K562 (cell line): Measurements from ENCODE around the gene TTC21A. TPM values are rescaled to one million over a fixed set of nuclear protein-coding genes. Genes with fewer than 3 reads are reported as not detected.
A peak's percentile ranks its signal among the peaks of the same experiment; 100 is the strongest.

ENCODE experiments used
- BMI1 ChIP-seq: fragments of 150-350 bp; IDR thresholded peaks from 2 replicates; pipeline ENCODE4 v1.6.1; 2014; ENCODE audit warnings: low read length
- CLOCK ChIP-seq: fragments of 250-450 bp; sonication (Bioruptor Pico); IDR thresholded peaks from 2 replicates; pipeline ENCODE4 v1.4.0; 2020; ENCODE audit warnings: mild to moderate bottlenecking, moderate library complexity, borderline replicate concordance
- KLF16 ChIP-seq: IDR thresholded peaks from 2 replicates; pipeline ENCODE4 v1.6.1; 2016; ENCODE audit warnings: antibody characterized with exemption
- PHB2 ChIP-seq: fragments of 450-650 bp; IDR thresholded peaks from 2 replicates; pipeline ENCODE4 v1.6.1; 2017; ENCODE audit warnings: low read depth
- RERE ChIP-seq: sonication (generic); formaldehyde crosslinking; IDR thresholded peaks from 2 replicates; pipeline ENCODE4 v1.8.0; 2023; ENCODE audit warnings: missing genetic modification reagents, mild to moderate bottlenecking, borderline replicate concordance
- TAF1 ChIP-seq: IDR thresholded peaks from 2 replicates; pipeline ENCODE4 v1.6.1; 2011; ENCODE audit warnings: mild to moderate bottlenecking, low read length, moderate library complexity; ENCODE audit not compliant: insufficient read depth, control insufficient read depth, severe bottlenecking; ENCODE audit errors: extremely low read depth
- TEAD1 ChIP-seq, 2 experiments: fragments of 450-650 bp in 1 of 2; sonication (generic) in 1 of 2; formaldehyde crosslinking; IDR thresholded peaks; 2 replicates each; pipeline versions ENCODE4 v1.4.0 to v1.8.0; 2020 to 2022; ENCODE audit warnings: mild to moderate bottlenecking in 2 of 2, missing genetic modification reagents in 1 of 2
- TOE1 ChIP-seq, 2 experiments: fragments of 450-650 bp in 1 of 2; sonication (generic) in 1 of 2; formaldehyde crosslinking in 1 of 2; IDR thresholded peaks; 2 replicates each; pipeline versions ENCODE4 v1.7.1 to v1.8.0; 2016 to 2022; ENCODE audit warnings: borderline replicate concordance in 2 of 2, mild to moderate bottlenecking in 2 of 2, antibody characterized with exemption in 1 of 2, inconsistent platforms in 1 of 2, low read depth in 1 of 2, missing genetic modification reagents in 1 of 2, moderate library complexity in 1 of 2
- ZKSCAN3 ChIP-seq: fragments of 250-450 bp; sonication (Bioruptor Pico); IDR thresholded peaks from 2 replicates; pipeline ENCODE4 v1.4.0; 2020
- ZNF232 ChIP-seq: sonication (generic); formaldehyde crosslinking; IDR thresholded peaks from 2 replicates; pipeline ENCODE4 v1.8.0; 2022; ENCODE audit warnings: mild to moderate bottlenecking, missing genetic modification reagents
- ZNF274 ChIP-seq: IDR thresholded peaks from 2 replicates; pipeline ENCODE4 v1.6.1; 2011; ENCODE audit warnings: low read depth, mild to moderate bottlenecking, low read length, moderate library complexity, borderline replicate concordance
- polyA plus RNA-seq, 8 experiments: library from polyadenylated mRNA; depleted of rRNA in 4 of 8; stranded (reverse) in 5 of 8; unstranded in 3 of 8; fragments of >200 nt; fragmentation: Nextera tagmentation in 2 of 8; fragmentation: Illumina TruSeq in 1 of 8; extraction: Ambion mirVana in 2 of 8; extraction: Trizol in 1 of 8; gene quantifications; 2 replicates each; pipeline versions ENCODE4 v1.2.1 to v1.2.3, GENCODE V29; 2011 to 2014; ENCODE audit warnings: inconsistent platforms in 1 of 8, missing spikeins in 1 of 8
- total RNA-seq, 7 experiments: library from RNA; depleted of rRNA in 6 of 7; stranded (reverse); fragments of >200 nt in 6 of 7; fragmentation: Illumina TruSeq in 2 of 7; extraction: Trizol in 2 of 7; gene quantifications; 2 replicates each; pipeline versions ENCODE4 v1.2.1 to v1.2.3, GENCODE V29; 2011 to 2021; ENCODE audit warnings: low replicate concordance in 1 of 7
- TF ChIP-seq, protein P1 (sequence below): fragments of 200-800 bp; sonication (Bioruptor generic); IDR thresholded peaks from 2 replicates; pipeline ENCODE4 v1.6.1; 2016; ENCODE audit warnings: missing genetic modification characterization, missing compliant biosample characterization

TTC21A gene
- total and polyA plus RNA-seq, 9 of the 15 experiments (the other 6 are each of a cell fraction or from before 2014, with no cell fraction given), result 0.22 to 1.4 (median 0.70) TPM

GRCh38 chr3:39180546-39181346 is 73.3 kb downstream of the TTC21A start (continued):
- TF ChIP-seq RERE (CRISPR knock-in tag), result no peak
- TF ChIP-seq BMI1, result peak; percentile 90
- TF ChIP-seq, protein P1, sequence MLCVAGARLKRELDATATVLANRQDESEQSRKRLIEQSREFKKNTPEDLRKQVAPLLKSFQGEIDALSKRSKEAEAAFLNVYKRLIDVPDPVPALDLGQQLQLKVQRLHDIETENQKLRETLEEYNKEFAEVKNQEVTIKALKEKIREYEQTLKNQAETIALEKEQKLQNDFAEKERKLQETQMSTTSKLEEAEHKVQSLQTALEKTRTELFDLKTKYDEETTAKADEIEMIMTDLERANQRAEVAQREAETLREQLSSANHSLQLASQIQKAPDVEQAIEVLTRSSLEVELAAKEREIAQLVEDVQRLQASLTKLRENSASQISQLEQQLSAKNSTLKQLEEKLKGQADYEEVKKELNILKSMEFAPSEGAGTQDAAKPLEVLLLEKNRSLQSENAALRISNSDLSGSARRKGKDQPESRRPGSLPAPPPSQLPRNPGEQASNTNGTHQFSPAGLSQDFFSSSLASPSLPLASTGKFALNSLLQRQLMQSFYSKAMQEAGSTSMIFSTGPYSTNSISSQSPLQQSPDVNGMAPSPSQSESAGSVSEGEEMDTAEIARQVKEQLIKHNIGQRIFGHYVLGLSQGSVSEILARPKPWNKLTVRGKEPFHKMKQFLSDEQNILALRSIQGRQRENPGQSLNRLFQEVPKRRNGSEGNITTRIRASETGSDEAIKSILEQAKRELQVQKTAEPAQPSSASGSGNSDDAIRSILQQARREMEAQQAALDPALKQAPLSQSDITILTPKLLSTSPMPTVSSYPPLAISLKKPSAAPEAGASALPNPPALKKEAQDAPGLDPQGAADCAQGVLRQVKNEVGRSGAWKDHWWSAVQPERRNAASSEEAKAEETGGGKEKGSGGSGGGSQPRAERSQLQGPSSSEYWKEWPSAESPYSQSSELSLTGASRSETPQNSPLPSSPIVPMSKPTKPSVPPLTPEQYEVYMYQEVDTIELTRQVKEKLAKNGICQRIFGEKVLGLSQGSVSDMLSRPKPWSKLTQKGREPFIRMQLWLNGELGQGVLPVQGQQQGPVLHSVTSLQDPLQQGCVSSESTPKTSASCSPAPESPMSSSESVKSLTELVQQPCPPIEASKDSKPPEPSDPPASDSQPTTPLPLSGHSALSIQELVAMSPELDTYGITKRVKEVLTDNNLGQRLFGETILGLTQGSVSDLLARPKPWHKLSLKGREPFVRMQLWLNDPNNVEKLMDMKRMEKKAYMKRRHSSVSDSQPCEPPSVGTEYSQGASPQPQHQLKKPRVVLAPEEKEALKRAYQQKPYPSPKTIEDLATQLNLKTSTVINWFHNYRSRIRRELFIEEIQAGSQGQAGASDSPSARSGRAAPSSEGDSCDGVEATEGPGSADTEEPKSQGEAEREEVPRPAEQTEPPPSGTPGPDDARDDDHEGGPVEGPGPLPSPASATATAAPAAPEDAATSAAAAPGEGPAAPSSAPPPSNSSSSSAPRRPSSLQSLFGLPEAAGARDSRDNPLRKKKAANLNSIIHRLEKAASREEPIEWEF (CRISPR knock-in tag), result no peak
- TF ChIP-seq ZNF274, result no peak
- TF ChIP-seq TEAD1 (CRISPR knock-in tag; IDR thresholded peaks at IDR 0.05), result no peak
- no peak for TF ChIP-seq CLOCK
- no peak for TF ChIP-seq PHB2
- TF ChIP-seq ZNF232 (CRISPR knock-in tag), result no peak
- no peak for TF ChIP-seq ZKSCAN3 (CRISPR knock-in tag)
- TF ChIP-seq TAF1, result no peak
- no peak for TF ChIP-seq KLF16
- no peak for TF ChIP-seq TOE1 (IDR thresholded peaks at IDR 0.05; ENCODE audit: borderline replicate concordance)
- TF ChIP-seq TOE1 (CRISPR knock-in tag; IDR thresholded peaks at IDR 0.05; ENCODE audit: borderline replicate concordance, low read depth), result no peak
